HepG2 (cell line): ENCODE measurements around the gene C12orf42. TPM values are rescaled to one million over a fixed set of nuclear protein-coding genes. Genes with fewer than 3 reads are reported as not detected.

Experiments used
- ATAC-seq: fragments of 200-7000 bp; cut with Tn5 transposase; 3 replicates; pipeline ENCODE4 v1.9.1; 2020; ENCODE audit warnings: mild to moderate bottlenecking, moderate library complexity
- BruUV-seq: library from RNA; stranded (reverse); fragments of 400-500 nt; replicated peaks from 2 replicates; lab custom pipeline; 2021; lab: Mats Ljungman, UMichigan
- CTCF ChIA-PET: fragments of 300-600 bp; formaldehyde crosslinking; extraction: SDS; loops from one replicate; lab custom pipeline; 2021; ENCODE audit warnings: low total read pairs, inconsistent platforms, low intra/inter-chr PET ratio; lab: Yijun Ruan, JAX
- POLR2A ChIA-PET: fragments of 350-600 bp; sonication (Branson Sonifier 250); formaldehyde crosslinking; loops from one replicate; lab custom pipeline; 2020; ENCODE audit warnings: antibody characterized with exemption, inconsistent platforms; lab: Yijun Ruan, JAX
- DNase-seq: peaks from one replicate; pipeline ENCODE4 v3.0.0-alpha.2; 2015; ENCODE audit warnings: low spot score
- FAIRE-seq: peaks from 3 replicates; lab custom pipeline; 2011; peaks lifted over from hg19 to GRCh38; lab: Jason Lieb, UNC
- H2AFZ ChIP-seq: one replicate; pipeline ENCODE4 v1.6.1; 2011; ENCODE audit warnings: low read length, inconsistent platforms
- H3K27ac ChIP-seq: fragments of 300-600 bp; 3 replicates; pipeline ENCODE4 v1.8.0; 2011; ENCODE audit warnings: mixed run types, mild to moderate bottlenecking, mixed read lengths, low read length, inconsistent platforms; ENCODE audit not compliant: insufficient read depth; ENCODE audit errors: extremely low read length
- H3K27me3 ChIP-seq, 2 experiments: fragments of 200-600 bp in 1 of 2; 2 replicates in 1 of 2; 3 replicates in 1 of 2; pipeline versions ENCODE4 v1.6.0 to v1.8.0; 2011; ENCODE audit warnings: low read length in 2 of 2, mild to moderate bottlenecking in 2 of 2, moderate library complexity in 2 of 2, inconsistent platforms in 1 of 2; ENCODE audit not compliant: insufficient read depth in 2 of 2, control insufficient read depth in 1 of 2
- H3K36me3 ChIP-seq, 2 experiments: fragments of 200-600 bp in 1 of 2; replicated peaks in 1 of 2; 2 replicates in 1 of 2; 3 replicates in 1 of 2; pipeline versions ENCODE4 v1.5.1 to v1.8.0; 2011; ENCODE audit warnings: low read length in 2 of 2, inconsistent platforms in 1 of 2; ENCODE audit not compliant: insufficient read depth in 2 of 2, control insufficient read depth in 1 of 2
- H3K4me1 ChIP-seq: 2 replicates; pipeline ENCODE4 v1.5.1; 2012; ENCODE audit warnings: low read length, inconsistent platforms; ENCODE audit not compliant: insufficient read depth
- H3K4me2 ChIP-seq: 2 replicates; pipeline ENCODE4 v1.6.0; 2011; ENCODE audit warnings: low read depth, low read length, inconsistent platforms
- H3K4me3 ChIP-seq, 3 experiments: fragments of 200-600 bp in 1 of 3; sonication (generic), shearing (Covaris generic) in 1 of 3; replicated peaks in 1 of 3; 2 replicates each; pipeline ENCODE4 v1.5.1; 2011 to 2016; ENCODE audit warnings: low read length in 3 of 3, inconsistent platforms in 2 of 3, low read depth in 2 of 3, mild to moderate bottlenecking in 2 of 3, control low read depth in 1 of 3, mixed read lengths in 1 of 3; ENCODE audit not compliant: insufficient read depth in 1 of 3
- H3K79me2 ChIP-seq: one replicate; pipeline ENCODE4 v1.6.1; 2011; ENCODE audit warnings: low read length, inconsistent platforms; ENCODE audit not compliant: insufficient read depth
- H3K9ac ChIP-seq: 2 replicates; pipeline ENCODE4 v1.6.0; 2011; ENCODE audit warnings: mild to moderate bottlenecking, low read depth, low read length, inconsistent platforms; ENCODE audit not compliant: insufficient read depth
- H3K9me3 ChIP-seq: 2 replicates; pipeline ENCODE4 v1.5.1; 2012; ENCODE audit warnings: mild to moderate bottlenecking, low read length
- H4K20me1 ChIP-seq: 2 replicates; pipeline ENCODE4 v1.6.0; 2011; ENCODE audit warnings: inconsistent platforms, mild to moderate bottlenecking, low read length, moderate library complexity; ENCODE audit not compliant: insufficient read depth
- ATF6 ChIP-seq: sonication (generic); formaldehyde crosslinking; conservative IDR thresholded peaks from 2 replicates; pipeline ENCODE4 v1.4.0; 2020; ENCODE audit warnings: missing genetic modification reagents
- CREBL2 ChIP-seq: sonication (generic); formaldehyde crosslinking; IDR thresholded peaks from 2 replicates; pipeline ENCODE4 v1.8.1; 2023; ENCODE audit warnings: missing genetic modification reagents, mild to moderate bottlenecking, borderline replicate concordance
- CTCF ChIP-seq: sonication (generic); formaldehyde crosslinking; IDR thresholded peaks from 2 replicates; pipeline ENCODE4 v1.5.0; 2020; ENCODE audit warnings: mild to moderate bottlenecking, missing genetic modification reagents, moderate library complexity
- MYC ChIP-seq: sonication (generic); formaldehyde crosslinking; IDR thresholded peaks from 2 replicates; pipeline ENCODE4 v1.9.0; 2021; ENCODE audit warnings: missing genetic modification reagents, borderline replicate concordance
- NFAT5 ChIP-seq: sonication (generic); formaldehyde crosslinking; IDR thresholded peaks from 2 replicates; pipeline ENCODE4 v1.4.0; 2020; ENCODE audit warnings: missing genetic modification reagents
- NONO ChIP-seq, 2 experiments: fragments of 450-650 bp in 1 of 2; sonication (generic) in 1 of 2; formaldehyde crosslinking in 1 of 2; IDR thresholded peaks in 1 of 2; conservative IDR thresholded peaks in 1 of 2; 2 replicates each; pipeline versions ENCODE4 v1.6.1 to v1.8.0; 2017 to 2022; ENCODE audit warnings: mild to moderate bottlenecking in 1 of 2, missing genetic modification reagents in 1 of 2, moderate library complexity in 1 of 2
- PHF20 ChIP-seq: sonication (generic); formaldehyde crosslinking; IDR thresholded peaks from 2 replicates; pipeline ENCODE4 v1.5.0; 2020; ENCODE audit warnings: mild to moderate bottlenecking, missing genetic modification reagents
- RAD21 ChIP-seq: fragments of 450-650 bp; formaldehyde crosslinking; IDR thresholded peaks from 2 replicates; pipeline ENCODE4 v1.5.0; 2020; ENCODE audit warnings: mild to moderate bottlenecking
- SMC3 ChIP-seq: IDR thresholded peaks from 2 replicates; pipeline ENCODE4 v1.6.1; 2011; ENCODE audit warnings: low read length, improper control_type of control experiment
- ZMAT3 ChIP-seq: sonication (generic); formaldehyde crosslinking; conservative IDR thresholded peaks from 2 replicates; pipeline ENCODE4 v1.7.0; 2021; ENCODE audit warnings: missing genetic modification reagents
- ZNF329 ChIP-seq: sonication (generic); formaldehyde crosslinking; IDR thresholded peaks from 2 replicates; pipeline ENCODE4 v1.9.0; 2021; ENCODE audit warnings: low read depth, mild to moderate bottlenecking, missing genetic modification reagents
- ZNF496 ChIP-seq: sonication (generic); formaldehyde crosslinking; IDR thresholded peaks from 2 replicates; pipeline ENCODE4 v1.8.1; 2023; ENCODE audit warnings: mild to moderate bottlenecking, moderate library complexity, missing genetic modification reagents; ENCODE audit not compliant: insufficient replicate concordance
- ZNF564 ChIP-seq: sonication (generic); formaldehyde crosslinking; IDR thresholded peaks from 2 replicates; pipeline ENCODE4 v1.8.1; 2023; ENCODE audit warnings: mild to moderate bottlenecking, missing genetic modification reagents
- WGBS: methylation state at CpG from one replicate; pipeline ENCODE4 v1.1.6; 2017; ENCODE audit warnings: low lambda C conversion rate; 5-methylcytosine and 5-hydroxymethylcytosine counted together
- in situ Hi-C: cut with HindIII; loops from 2 replicates; pipeline ENCODE4 v1.10.0; 2017; ENCODE audit warnings: low pct_unique_long_range_greater_than_20kb; ENCODE audit not compliant: extremely low pct_ligation_motif_present
- intact Hi-C: fragments of 100-400 bp; cut with micrococcal nuclease; formaldehyde crosslinking; loops from one replicate; pipeline ENCODE4 v1.10.0; 2022; ENCODE audit not compliant: unreplicated experiment
- polyA plus RNA-seq, 8 experiments: library from polyadenylated mRNA; depleted of rRNA in 3 of 8; stranded (reverse) in 7 of 8; unstranded in 1 of 8; fragments of >200 nt; fragmentation: Illumina TruSeq in 4 of 8; extraction: Trizol in 4 of 8; gene quantifications; 2 replicates each; pipeline versions ENCODE4 v1.2.1 to v1.2.3, GENCODE V29; 2011 to 2016; ENCODE audit warnings: low read depth in 4 of 8, missing spikeins in 1 of 8, mixed read lengths in 1 of 8; ENCODE audit not compliant: insufficient read depth in 1 of 8
- total RNA-seq, 5 experiments: library from RNA; depleted of rRNA; stranded (reverse); fragments of >200 nt; fragmentation: Illumina TruSeq; extraction: Trizol; gene quantifications; 2 replicates each; pipeline ENCODE4 v1.2.3, GENCODE V29; 2016; ENCODE audit warnings: low read depth in 1 of 5

The C12orf42 gene
- total and polyA plus RNA-seq, 2 of the 13 experiments (the other 11 are each of a cell fraction or from before 2014, with no cell fraction given) = not detected

GRCh38 chr12:103503546-103504480, 8.0 kb upstream of the C12orf42 start:
- peak; percentile 13 for DNase-seq
- Histone ChIP-seq H3K27ac (no peak overlapping the region), H3K27me3 (no peaks in the 10 kb centered on the region), H3K9ac (no peak overlapping the region), H2AFZ (no peak overlapping the region), H3K4me3 (no peak overlapping the region), H3K4me2 (no peak overlapping the region), H3K79me2 (no peaks in the 10 kb centered on the region), H3K9me3 (no peaks in the 10 kb centered on the region), H3K4me1 (no peaks in the 10 kb centered on the region), H3K36me3 (no peaks in the 10 kb centered on the region), H4K20me1 (no peaks in the 10 kb centered on the region)
- intact Hi-C loops = loop anchor here (1.0 to 2.0 kb wide), 4 partner anchors 79 to 621 kb away; no protein-coding TSS in a partner anchor
- in situ Hi-C loops = no loop called here
- ChIA-PET CTCF (interaction anchor here (0.6 kb wide), 1 partner anchor 178 kb away, joined by 5 read pairs; no protein-coding TSS in a partner anchor), POLR2A (no interaction called here)
- ATAC-seq = peak; percentile 92
- no TSS peak for BruUV-seq
- FAIRE-seq = no peak
- 60% methylated on average over 1 of the region's 14 CpGs for WGBS
- TF ChIP-seq ZMAT3 (no peak), NONO (IDR thresholded peaks at IDR 0.05) (no peak), NONO (CRISPR knock-in tag; conservative IDR thresholded peaks at IDR 0.05) (no peak), ATF6 (CRISPR knock-in tag) (no peak), CTCF (CRISPR knock-in tag) (peak; percentile 62), SMC3 (peak; percentile 44; the same call in 1 of the 2 replicates), ZNF329 (CRISPR knock-in tag) (no peak), ZNF564 (CRISPR knock-in tag) (no peak), RAD21 (CRISPR knock-in tag) (peak; percentile 58; the same call in 1 of the 2 replicates), ZNF496 (no peak), PHF20 (CRISPR knock-in tag) (no peak), NFAT5 (no peak), MYC (no peak), CREBL2 (CRISPR knock-in tag) (no peak)
